LNCaP clone FGC (cell line): Measurements from ENCODE around the gene AIP.
"Not testable (repeated sequence)": the region's sequence is repeated elsewhere in the genome, so short reads cannot be mapped to it uniquely, and the experiment has no call there.

Experiments
- DNase-seq: peaks from one replicate; pipeline ENCODE4 v3.0.0-alpha.2; 2011; ENCODE audit warnings: low read depth
- H3K4me3 ChIP-seq: 2 replicates; pipeline ENCODE4 v1.5.1; 2011; ENCODE audit warnings: mild to moderate bottlenecking, low read depth, low read length, control low read depth
- TF ChIP-seq, protein P1 (sequence below): IDR thresholded peaks from 2 replicates; pipeline ENCODE4 v1.5.1; 2012; ENCODE audit warnings: mild to moderate bottlenecking; ENCODE audit not compliant: control insufficient read depth, insufficient read depth; ENCODE audit errors: extremely low read depth

Gene AIP

DNA sequence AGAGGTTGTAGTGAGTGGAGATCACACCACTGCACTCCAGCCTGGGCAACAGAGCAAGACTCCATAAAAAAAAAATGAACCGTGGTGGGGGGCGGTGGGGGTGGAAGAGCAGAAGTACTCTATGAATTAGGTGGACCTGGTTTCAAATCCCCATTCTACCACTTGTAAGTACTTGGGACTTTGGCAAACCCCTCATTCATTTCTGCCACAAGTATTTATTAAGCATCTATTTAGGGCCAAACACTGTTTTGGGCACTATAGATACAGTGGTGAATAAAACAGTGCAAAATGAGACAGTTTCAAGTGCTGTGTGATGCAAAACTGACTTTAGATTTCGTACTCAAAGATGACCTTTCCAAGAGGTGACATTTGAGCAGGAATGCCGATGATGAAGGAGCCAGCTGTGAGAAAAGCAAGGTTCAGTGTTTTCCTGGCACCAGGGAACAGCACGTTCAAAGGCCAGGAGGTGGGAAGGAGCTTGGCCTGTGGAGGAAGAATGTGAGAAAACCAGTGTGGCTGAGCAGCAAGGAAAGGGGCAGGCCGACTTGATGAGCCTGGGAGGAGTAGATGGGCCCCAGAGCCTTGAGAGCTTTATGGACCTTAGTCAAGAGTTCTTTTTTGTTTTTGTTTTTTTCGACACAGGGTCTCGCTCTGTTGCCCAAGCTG is 12.4 kb upstream of the AIP start:
- DNase-seq: no peak
- TF ChIP-seq, protein P1, sequence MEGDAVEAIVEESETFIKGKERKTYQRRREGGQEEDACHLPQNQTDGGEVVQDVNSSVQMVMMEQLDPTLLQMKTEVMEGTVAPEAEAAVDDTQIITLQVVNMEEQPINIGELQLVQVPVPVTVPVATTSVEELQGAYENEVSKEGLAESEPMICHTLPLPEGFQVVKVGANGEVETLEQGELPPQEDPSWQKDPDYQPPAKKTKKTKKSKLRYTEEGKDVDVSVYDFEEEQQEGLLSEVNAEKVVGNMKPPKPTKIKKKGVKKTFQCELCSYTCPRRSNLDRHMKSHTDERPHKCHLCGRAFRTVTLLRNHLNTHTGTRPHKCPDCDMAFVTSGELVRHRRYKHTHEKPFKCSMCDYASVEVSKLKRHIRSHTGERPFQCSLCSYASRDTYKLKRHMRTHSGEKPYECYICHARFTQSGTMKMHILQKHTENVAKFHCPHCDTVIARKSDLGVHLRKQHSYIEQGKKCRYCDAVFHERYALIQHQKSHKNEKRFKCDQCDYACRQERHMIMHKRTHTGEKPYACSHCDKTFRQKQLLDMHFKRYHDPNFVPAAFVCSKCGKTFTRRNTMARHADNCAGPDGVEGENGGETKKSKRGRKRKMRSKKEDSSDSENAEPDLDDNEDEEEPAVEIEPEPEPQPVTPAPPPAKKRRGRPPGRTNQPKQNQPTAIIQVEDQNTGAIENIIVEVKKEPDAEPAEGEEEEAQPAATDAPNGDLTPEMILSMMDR: no peak

DNA sequence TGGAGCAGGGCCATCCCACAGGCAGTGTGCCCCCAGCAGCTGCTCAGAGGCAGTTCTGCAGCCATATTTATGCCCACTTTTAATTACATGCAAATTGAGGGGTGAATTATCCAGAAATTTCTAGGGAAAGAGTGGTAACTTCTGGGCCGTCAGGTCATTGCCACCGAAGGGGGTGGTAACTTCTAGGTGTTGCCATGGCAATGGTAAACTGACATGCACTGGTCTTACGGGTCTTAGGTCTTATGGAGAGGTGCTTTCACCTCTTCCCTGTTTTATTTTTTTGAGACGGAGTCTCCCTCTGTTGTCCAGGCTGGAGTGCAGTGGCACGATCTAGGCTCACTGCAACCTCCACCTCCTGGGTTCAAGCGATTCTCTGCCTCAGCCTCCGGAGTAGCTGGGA is 9.9 kb upstream of the AIP start:
- no peak for DNase-seq
- H3K4me3 ChIP-seq: no peak overlapping the region
- TF ChIP-seq, protein P1: no peak

More for the DNA sequence above, 12.4 kb upstream of the AIP start:
- H3K4me3 ChIP-seq: no peak overlapping the region

- not testable (repeated sequence) for H3K4me3 ChIP-seq, DNase-seq
Measured at GRCh38 chr11:67476692-67477091, 6.1 kb upstream of the AIP start.

DNA sequence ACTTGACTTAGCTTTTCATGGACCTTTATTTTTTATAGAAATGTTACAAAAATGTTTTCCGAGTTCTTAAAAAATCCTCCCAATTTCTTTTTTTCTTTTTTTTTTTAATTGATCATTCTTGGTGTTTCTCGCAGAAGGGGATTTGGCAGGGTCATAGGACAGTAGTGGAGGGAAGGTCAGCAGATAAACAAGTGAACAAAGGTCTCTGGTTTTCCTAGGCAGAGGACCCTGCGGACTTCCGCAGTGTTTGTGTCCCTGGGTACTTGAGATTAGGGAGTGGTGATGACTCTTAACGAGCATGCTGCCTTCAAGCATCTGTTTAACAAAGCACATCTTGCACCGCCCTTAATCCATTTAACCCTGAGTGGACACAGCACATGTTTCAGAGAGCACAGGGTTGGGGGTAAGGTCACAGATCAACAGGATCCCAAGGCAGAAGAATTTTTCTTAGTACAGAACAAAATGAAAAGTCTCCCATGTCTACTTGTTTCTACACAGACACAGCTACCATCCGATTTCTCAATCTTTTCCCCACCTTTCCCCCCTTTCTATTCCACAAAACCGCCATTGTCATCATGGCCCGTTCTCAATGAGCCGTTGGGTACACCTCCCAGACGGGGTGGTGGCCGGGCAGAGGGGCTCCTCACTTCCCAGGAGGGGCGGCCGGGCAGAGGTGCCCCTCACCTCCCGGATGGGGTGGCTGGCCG is 5.3 kb upstream of the AIP start:
- H3K4me3 ChIP-seq, DNase-seq: not testable (repeated sequence)

DNA sequence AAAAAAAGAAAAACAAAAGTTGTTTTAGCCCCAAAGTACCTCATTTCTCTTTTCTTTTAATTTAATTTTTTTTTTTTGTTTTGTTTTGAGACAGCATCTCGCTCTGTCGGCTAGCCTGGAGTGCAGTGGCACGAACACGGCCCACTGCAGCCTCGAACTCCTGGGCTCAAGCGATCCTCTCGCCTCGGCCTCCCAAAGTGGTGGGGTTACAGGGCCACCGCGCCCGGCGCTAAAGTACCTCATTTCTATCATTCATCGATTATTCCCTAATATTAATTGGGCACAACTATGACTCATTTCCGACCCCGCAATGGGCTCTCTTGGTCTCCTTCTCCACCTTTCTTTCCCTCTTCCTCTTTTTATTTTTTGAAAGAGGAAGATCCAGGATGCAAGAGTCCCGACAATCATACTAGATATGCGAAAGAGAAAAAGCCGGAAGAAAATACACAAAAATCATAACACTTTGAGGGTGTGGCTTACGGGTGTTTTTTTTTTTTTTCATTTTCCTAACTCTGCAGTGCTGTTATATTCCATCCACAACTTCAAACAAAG is 475 bp upstream of the AIP start:
- TF ChIP-seq, protein P1: no peak
- H3K4me3 ChIP-seq: peak overlapping the region; percentile 65
- DNase-seq: no peak

DNA sequence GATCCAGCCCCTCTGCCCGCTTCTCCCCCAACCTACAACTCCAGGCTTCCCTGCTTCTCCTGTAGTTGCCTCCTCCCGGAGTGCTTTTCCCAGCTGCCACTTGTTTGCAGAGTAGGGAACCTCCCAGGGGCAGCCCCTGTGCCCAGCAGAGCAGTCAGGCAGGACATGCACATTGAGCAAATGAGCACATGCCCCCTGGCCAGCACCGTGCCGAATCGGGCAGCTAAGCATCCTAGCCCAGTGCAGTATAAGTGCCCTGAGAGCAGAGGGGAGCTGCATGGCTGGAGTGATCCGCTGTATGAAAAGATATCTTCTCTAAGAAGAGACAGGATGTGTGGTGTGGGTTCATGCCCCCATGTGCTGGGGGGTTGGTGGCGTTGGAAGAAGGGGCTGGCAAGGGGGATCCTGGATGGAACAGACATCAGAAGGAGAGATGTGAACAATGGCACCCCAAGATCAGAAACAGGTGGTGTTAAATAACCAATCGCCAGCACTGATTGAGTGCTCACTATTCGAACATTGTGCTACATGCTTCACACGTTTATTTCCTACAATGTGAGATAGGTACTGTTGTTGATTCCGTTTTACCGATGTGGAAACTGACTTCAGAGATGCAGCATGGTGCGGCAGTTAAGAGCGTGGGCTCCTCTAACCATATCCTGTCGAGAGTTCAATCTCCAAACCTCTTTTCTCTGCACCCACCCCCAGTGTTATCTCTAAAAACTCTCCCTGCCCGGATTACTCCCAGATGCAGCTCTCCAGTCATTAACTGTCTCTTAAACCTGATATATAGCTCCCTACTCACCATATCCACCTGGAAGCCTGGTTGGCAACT is 1.2 kb downstream of the AIP start:
- peak overlapping the region; percentile 65 for H3K4me3 ChIP-seq

DNA sequence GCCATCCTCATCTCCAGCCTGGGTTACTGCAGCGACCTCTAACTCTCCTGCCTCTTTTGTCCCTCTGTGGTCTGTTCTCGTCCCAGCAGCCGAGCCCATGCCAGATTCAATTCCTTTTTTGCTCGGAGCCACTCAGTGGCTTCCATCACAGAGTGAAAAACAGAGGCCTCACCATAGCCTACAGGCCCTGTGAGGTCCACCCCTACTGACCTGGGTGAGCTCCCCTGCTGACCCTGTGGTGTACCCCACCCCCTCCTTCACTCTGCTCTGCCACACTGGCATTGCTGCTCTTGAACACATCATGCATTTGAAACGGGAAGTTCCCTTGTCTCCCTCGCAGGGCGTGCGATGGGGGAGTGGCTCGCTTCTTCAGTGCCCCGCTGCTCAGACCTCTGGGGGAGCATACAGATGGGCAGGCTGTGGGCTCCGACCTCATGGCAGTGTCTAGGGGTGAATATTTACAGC is 2.1 kb downstream of the AIP start:
- H3K4me3 ChIP-seq: no peak overlapping the region
- TF ChIP-seq, protein P1: no peak
- DNase-seq: no peak

More for the DNA sequence above, 1.2 kb downstream of the AIP start:
- TF ChIP-seq, protein P1: no peak
- DNase-seq: no peak

DNA sequence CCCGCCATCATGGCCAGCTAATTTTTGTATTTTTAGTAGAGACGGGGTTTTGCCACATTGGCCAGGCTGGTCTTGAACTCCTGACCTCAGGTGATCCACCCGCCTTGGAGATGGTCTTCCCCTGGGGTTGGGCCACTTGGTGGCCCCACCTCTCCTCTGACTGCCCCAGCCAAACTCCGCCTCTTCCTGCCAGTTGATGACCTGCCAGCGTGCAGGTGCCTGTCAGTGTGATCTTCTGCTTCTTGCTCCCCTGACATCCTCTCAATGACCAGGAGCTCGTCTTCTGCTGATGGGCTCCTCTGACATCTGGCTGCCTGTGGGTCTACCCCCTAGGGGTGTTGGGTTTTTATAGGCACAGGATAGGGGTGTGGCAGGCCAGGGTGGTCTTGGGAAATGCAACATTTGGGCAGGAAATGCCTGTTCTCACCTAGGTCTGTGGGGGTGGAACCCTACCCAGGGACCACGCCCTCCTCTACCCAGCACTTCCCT is 3.1 kb downstream of the AIP start:
- not testable (repeated sequence) for DNase-seq, H3K4me3 ChIP-seq
